Superior temporal gyrus (tissue), 1 donor: Measurements from ENCODE around the gene CNEP1R1.

Experiments used
- DNase-seq: peaks from one replicate; pipeline ENCODE4 v3.0.0-alpha.2; 2016; ENCODE audit errors: extremely low spot score

Gene CNEP1R1

GRCh38 chr16:50065241-50065623 is 40.2 kb downstream of the CNEP1R1 start:
- no peak for DNase-seq

- peak; percentile 93 for DNase-seq
Observed at GRCh38 chr16:50065624-50066481, 40.8 kb downstream of the CNEP1R1 start, which contains the start of gene HEATR3. TSS of gene HEATR3 (plus strand) at chr16:50065970. CDS start at chr16:50066132, 162 bp downstream.

GRCh38 chr16:50066482-50067289 is 41.7 kb downstream of the CNEP1R1 start:
- DNase-seq = no peak

- peak; percentile 29 for DNase-seq
Observed at GRCh38 chr16:50067290-50067853, 42.3 kb downstream of the CNEP1R1 start.

- no peak for DNase-seq
Observed at GRCh38 chr16:50068550-50068949, 43.5 kb downstream of the CNEP1R1 start.

GRCh38 chr16:50069060-50069459 is 44.0 kb downstream of the CNEP1R1 start:
- no peak for DNase-seq

GRCh38 chr16:50071075-50071671 is 46.1 kb downstream of the CNEP1R1 start:
- no peak for DNase-seq

GRCh38 chr16:50072730-50073129 is 47.7 kb downstream of the CNEP1R1 start:
- no peak for DNase-seq

GRCh38 chr16:50079397-50080140 is 54.5 kb downstream of the CNEP1R1 start:
- no peak for DNase-seq

GRCh38 chr16:50081428-50082018 is 56.5 kb downstream of the CNEP1R1 start:
- no peak for DNase-seq

- no peak for DNase-seq
Observed at GRCh38 chr16:50083996-50084395, 59.0 kb downstream of the CNEP1R1 start.

GRCh38 chr16:50086176-50086575 is 61.2 kb downstream of the CNEP1R1 start:
- DNase-seq = no peak
